Neural progenitor cell (in vitro differentiated cells): ENCODE results near the gene OR4D11.

Experiments used
- CTCF ChIP-seq: fragments of 200-600 bp; sonication (generic); IDR thresholded peaks from 2 replicates; pipeline ENCODE4 v1.5.1; 2017; ENCODE audit warnings: antibody characterized with exemption, mild to moderate bottlenecking
- EZH2phosphoT487 ChIP-seq: fragments of 200-600 bp; sonication (generic); IDR thresholded peaks from 2 replicates; pipeline ENCODE4 v1.6.1; 2017; ENCODE audit warnings: antibody characterized with exemption

- TF ChIP-seq CTCF (no peak), EZH2phosphoT487 (no peak)
Measured at GRCh38 chr11:59534676-59535075, 31.3 kb downstream of the OR4D11 start.
